GM19043 (cell line): Measurements from ENCODE around the gene MCUB.

Source experiments
- ATAC-seq: cut with Tn5 transposase; IDR thresholded peaks from one replicate; pipeline ENCODE4 v1.9.1; 2021; ENCODE audit warnings: low read depth; ENCODE audit not compliant: unreplicated experiment

The MCUB gene

GRCh38 chr4:109622626-109623025 is 62.6 kb downstream of the MCUB start:
- ATAC-seq, result no peak

GRCh38 chr4:109624536-109624935 is 64.5 kb downstream of the MCUB start:
- no peak for ATAC-seq

- ATAC-seq, result no peak
Measured at GRCh38 chr4:109627361-109627760, 67.3 kb downstream of the MCUB start.

GRCh38 chr4:109629775-109630174 is 69.7 kb downstream of the MCUB start:
- ATAC-seq, result no peak

DNA sequence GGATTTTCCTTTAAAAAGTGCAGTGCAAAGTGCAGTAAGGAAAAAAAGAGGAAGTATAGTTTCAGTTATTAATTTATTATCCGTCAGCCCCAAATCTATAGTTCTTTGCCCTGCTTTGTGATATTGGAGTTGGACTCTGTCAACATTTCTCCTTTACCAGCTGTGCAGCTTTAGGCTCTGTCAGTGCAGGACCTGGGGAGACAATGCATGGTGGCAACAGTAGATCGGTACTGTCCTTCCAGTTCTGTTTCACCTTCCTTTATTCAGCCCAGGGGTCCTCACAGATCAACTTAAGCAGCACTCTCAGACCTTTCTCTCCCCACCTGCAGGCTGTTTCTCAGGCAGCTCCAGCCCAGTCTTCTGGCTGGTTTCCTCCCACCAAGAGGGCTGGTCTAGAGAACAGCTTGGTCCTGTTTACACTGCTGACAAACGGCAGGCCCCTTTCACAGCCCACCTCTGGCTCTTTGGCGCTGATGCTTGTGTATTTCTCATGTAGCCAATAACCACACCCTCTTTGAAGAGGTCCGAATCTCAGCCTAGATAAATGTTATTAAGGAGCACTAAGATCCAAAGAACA is 71.6 kb downstream of the MCUB start:
- ATAC-seq, result no peak

GRCh38 chr4:109640644-109641043 is 80.6 kb downstream of the MCUB start:
- ATAC-seq, result no peak

DNA sequence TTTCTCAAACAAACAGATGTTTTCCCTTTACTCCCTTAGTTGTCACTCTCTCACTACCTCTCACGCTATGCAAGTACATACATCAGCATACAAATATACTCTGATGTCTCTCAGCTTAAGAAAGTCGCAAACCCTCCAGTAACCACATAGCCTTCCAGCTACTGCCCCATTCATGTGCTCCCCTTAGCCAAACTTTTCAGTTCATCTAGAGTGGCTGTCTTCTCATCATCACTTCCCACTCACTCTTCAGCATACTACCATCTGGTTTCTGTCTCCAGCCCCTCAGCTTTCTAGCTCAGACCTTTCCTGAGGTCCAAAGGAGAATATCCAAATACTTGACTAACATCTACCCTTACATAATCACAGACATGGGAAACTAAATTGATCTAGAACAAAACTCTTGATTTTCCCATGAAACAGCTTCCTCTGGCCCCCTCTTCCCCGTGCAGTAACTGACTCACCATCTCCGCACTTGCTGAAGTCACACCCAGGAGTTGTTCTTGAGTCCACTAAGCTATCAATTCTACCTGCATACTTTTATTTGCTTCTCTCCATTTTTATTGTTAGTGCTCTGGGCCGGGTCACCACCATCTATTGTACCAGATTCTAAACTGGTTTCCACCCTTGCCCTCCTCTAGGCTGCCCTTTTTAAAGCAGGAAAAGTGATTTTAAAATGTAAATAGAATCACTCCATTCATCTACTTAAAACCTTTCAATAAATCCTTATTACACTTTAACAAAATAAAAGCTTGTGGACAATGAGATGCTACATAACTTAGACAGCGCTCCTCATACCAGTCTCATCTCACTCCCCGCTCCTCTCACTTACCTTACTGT is 86.0 kb downstream of the MCUB start:
- ATAC-seq, result no peak

DNA sequence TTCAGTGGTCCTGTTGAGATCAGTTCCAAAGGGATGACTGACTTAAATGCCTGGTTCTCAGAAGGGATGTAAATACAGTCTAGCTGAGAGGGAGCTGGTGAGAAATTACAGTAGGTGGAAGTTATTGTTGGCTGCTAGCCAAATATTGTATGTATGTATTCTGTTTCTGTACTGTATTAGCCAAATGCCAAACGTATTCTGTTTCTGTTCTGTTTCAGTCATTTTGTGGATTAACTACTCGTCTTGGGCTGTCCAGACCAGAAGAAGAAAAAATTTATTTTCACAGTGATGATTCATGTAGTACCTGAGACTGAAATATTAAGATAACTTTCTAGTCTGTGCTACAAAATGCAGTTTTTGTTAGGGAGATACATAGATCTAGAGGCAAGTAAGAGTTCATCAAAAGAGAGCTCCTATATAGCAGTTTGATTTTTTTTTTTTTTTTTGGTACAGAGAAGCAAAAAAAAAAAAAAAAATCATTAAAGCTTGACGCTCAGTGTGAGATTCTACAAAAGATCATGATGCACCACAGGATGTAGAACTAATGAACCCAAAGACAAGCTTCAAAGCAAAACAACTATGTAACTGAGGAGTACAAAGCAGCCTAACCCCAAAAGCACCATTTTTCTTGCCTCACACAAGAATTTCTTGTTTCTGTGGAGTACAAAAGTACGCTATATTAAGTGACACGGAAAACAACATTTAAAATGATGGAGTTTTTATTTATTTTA is 88.4 kb downstream of the MCUB start:
- peak; percentile 48 for ATAC-seq

DNA sequence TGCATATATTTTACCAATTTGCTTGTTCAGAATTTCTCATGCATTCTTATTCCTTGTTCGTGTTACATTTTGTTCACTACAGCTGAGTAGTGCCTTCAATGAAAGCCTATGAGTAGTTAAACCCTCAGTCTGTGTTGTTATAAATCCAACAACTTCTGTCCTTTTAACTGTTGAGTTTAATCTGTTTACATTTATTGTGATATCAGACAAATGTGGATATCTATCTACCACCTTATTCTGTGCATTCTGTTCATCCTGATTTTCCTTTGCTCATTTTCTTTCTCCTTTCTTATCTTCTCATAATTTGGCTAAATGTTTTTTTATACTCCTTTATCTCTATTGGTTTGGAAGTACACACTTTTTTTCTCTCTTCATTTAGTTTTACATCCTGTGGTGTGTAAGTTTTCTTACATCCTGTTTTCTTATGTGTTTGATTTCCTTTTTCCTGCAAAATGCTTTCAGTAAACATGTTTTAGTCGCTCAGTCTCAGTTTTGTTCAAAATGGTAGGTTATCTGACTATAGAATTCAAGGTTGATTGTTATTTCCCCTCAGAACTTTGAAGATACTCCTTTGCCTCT is 89.0 kb downstream of the MCUB start:
- no peak for ATAC-seq

DNA sequence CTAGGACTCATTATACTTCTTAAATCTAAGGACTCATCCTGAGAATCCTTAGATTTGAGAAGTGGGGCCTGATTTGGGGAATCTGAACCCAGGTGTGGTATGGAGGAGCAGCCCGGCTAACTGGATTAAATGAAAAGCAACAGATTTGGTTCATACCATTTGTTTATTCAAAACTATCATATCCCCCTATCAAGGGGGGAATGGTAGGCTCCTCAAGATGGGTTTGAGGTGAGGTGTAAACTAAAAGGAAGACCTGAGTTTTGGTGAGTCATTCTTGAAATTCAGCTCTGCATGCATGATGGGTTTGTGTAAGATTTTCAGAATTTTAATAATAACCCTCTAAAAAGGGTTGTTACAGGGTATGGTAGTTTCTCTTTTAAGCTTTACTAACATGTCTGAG is 89.8 kb downstream of the MCUB start:
- peak; percentile 77 for ATAC-seq

- no peak for ATAC-seq
Measured at GRCh38 chr4:109655396-109655795, 95.3 kb downstream of the MCUB start.

GRCh38 chr4:109657854-109658418 is 97.9 kb downstream of the MCUB start:
- no peak for ATAC-seq

DNA sequence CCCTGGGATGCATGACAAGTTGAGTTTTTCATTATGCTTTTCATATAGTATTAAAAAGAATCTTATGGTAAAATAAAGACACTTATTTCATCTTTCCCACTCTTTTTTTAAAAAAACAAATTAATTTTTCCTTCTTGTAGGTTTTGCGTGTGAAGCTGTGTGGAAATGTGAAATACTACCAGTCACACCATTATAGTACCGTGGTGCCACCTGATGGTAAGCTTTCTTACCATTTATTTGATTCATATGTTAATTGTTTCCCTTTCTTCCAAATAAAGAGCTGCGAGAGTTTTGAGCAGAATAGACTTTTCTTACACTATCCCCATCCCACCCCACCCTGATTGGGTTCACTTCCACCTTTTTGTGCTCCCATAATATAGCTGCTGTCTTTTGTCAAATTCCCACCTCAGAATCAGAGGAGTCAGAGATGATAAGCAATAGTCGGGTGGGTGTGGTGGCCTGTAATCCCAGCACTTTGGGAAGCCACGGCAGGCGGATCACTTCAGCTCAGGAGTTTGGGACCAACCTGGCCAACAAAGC is 98.9 kb downstream of the MCUB start:
- no peak for ATAC-seq

GRCh38 chr4:109662116-109662515 is 102.1 kb downstream of the MCUB start:
- ATAC-seq, result no peak

DNA sequence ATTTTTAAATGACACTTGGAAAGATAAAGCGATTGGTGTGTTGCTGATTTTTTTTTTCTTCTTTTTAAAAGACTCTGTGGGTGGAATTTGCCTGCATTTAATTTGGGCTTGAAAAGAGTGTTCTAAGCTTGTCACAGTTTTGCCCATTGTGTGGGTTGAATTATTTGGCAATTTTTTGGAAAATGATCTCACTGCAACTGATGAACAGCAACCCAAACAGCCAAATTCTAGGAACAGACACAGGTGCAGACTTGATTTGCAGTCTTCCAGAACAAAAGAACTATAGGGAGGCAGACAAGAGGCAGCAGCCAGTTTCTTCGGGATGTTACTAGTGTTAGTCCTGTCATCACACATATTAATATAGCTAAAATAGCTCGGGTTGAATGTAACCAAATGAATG is 102.7 kb downstream of the MCUB start:
- ATAC-seq, result no peak

DNA sequence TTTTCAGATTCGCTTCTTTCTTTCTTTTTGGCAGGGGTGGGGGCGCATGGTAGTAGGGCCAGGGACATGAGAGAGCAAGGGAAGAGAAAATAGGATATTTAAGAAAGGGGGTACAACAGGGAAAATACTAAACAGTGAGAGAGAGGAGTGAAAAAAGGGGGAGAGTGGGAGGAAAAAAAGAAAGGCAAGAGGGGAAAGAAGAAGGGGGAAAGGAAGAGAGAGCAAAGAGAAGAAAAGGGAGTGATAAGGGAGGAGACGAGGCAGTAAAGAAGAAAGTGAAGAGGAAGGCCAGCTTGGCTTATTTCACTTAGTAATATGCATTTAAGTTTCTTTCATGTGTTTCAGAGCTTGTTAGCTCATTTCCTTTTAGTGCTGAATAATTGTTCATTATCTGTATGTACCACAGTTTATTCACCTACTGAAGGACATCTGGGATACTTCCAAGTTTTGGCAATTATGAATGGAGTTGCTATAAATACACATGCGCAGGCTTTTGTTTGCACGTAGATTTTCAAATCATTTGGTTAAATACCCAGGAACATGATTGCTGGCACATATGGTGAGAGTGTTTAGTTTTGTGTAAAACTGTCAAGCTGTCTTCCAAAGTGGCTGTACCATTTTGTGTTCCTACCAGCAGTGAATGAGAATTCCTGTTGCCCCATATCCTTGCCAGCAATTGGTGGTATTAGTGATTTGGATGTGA is 105.9 kb downstream of the MCUB start:
- ATAC-seq, result no peak

GRCh38 chr4:109671350-109671749 is 111.3 kb downstream of the MCUB start:
- ATAC-seq, result no peak

DNA sequence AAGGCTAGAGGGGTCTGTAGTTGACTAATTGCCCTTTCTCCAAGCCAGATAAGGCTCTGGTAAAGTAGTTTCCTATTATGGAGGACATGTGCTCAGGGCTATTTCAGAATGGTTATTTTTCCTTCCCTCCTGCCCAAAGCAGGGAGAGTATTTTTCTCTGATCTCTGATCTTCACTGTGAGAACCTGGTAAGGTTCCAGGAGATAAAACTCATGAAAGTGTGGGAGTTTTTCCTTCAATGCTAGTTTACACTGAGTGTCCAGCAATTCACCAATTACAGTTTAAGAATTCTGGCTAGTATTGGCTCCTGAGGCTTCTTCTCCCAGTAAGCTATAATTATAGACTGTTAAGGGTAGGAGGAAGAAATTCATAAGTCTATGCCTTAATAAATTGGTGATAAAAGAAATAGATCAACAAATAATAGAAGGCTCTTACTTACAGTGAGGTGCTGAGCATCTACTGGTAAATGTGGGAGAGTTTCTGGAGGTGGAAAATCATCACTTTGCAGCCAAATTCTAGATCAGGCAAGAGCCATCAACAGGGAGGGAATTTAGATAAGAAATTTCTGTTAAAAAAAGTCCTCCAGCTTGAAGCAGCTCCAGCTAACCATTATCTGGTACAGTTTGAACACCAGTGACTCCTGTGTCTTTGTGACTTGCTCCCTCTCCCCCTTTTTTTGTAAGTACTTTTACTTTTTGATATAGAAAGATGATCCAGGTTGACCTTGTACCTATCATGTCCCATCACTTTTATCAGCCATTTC is 112.3 kb downstream of the MCUB start:
- ATAC-seq, result no peak

DNA sequence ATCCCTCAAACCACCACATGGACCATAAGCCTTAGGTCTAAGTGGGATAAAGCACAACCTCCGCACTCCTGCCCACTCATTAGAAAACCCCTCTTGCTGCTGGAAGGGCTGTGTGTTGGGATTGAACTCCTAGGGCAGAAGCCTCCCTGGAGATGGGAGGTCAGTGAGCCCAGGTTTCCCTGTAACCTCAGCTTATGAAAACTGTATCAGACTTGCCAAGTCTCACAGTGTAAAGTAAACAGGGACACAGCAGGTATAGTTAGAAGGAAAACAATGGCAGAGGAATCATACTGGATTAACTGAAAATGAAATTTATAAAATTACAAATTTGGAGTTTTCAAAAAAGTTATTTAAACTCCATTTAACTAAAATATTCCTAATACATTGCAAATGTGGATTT is 113.3 kb downstream of the MCUB start:
- ATAC-seq, result no peak
